OCI-LY1 (cell line): ENCODE data around the gene TTC31.

ENCODE experiments used
- CTCF ChIP-seq: fragments of 200-600 bp; sonication (generic), shearing (Covaris generic); IDR thresholded peaks from 2 replicates; pipeline ENCODE4 v1.5.1; 2017; ENCODE audit warnings: mild to moderate bottlenecking, antibody characterized with exemption, low read length, moderate library complexity, mixed read lengths
- EZH2 ChIP-seq: fragments of 200-600 bp; sonication (generic), shearing (Covaris generic); IDR thresholded peaks from 2 replicates; pipeline ENCODE4 v1.8.0; 2017; ENCODE audit warnings: borderline replicate concordance, mixed run types, mild to moderate bottlenecking, antibody characterized with exemption, low read length, moderate library complexity, mixed read lengths

- TF ChIP-seq CTCF (no peak), EZH2 (no peak)
Measured at GRCh38 chr2:74448771-74449170, 34.1 kb upstream of the TTC31 start.
